Tibial artery (tissue), 4 donors: ENCODE data around the gene ATP2A2.

Experiments
- DNase-seq, 2 donors: peaks; one replicate each; pipeline ENCODE4 v3.0.0-alpha.2; 2019
- H3K27ac ChIP-seq, 2 donors: fragments of 200-600 bp; sonication (generic) in 1 of 2; 1 replicate in 1 of 2; 2 replicates in 1 of 2; pipeline ENCODE4 v1.5.1; 2018 to 2019; ENCODE audit warnings: mild to moderate bottlenecking in 1 of 2
- H3K27me3 ChIP-seq, 2 donors: fragments of 200-600 bp; sonication (generic) in 1 of 2; one replicate each; pipeline versions ENCODE4 v1.5.1 to v1.6.0; 2016 to 2019
- H3K36me3 ChIP-seq, 3 donors: fragments of 200-600 bp; sonication (generic) in 2 of 3; one replicate each; pipeline ENCODE4 v1.5.1; 2016 to 2019; ENCODE audit warnings: mild to moderate bottlenecking in 2 of 3
- H3K4me1 ChIP-seq, 4 donors: fragments of 200-600 bp; sonication (generic) in 2 of 4; 1 replicate in 3 of 4; 2 replicates in 1 of 4; pipeline ENCODE4 v1.5.1; 2016 to 2019
- H3K4me3 ChIP-seq, 2 donors: fragments of 200-600 bp; sonication (generic) in 1 of 2; 1 replicate in 1 of 2; 2 replicates in 1 of 2; pipeline ENCODE4 v1.5.1; 2018 to 2019; ENCODE audit warnings: mild to moderate bottlenecking in 2 of 2
- H3K9me3 ChIP-seq, 3 donors: fragments of 200-600 bp; sonication (generic) in 1 of 3; one replicate each; pipeline ENCODE4 v1.5.1; 2016 to 2019
- intact Hi-C: fragments of 100-400 bp; cut with DNase I; formaldehyde crosslinking; loops from one replicate; pipeline ENCODE4 v1.15.0; 2023; ENCODE audit warnings: low total_unique reads
- TF ChIP-seq, protein P1 (sequence below), 2 experiments: fragments of 200-600 bp in 1 of 2; fragments of 450-650 bp in 1 of 2; IDR thresholded peaks; one replicate each; pipeline ENCODE4 v1.5.1; 2017 to 2019; ENCODE audit warnings: antibody characterized with exemption in 2 of 2, mild to moderate bottlenecking in 1 of 2, moderate library complexity in 1 of 2

ATP2A2 gene

GRCh38 chr12:110307372-110307771 lies 26.3 kb downstream of the ATP2A2 start:
- H3K27ac ChIP-seq = peak overlapping the region in 1 of 2 donors; percentile 23
- no peaks in the 10 kb centered on the region for H3K9me3 ChIP-seq
- H3K27me3 ChIP-seq = no peaks in the 10 kb centered on the region
- peaks cover 0 to 79% (median 14%) of the 10 kb centered on the region in 4 donors for H3K4me1 ChIP-seq
- DNase-seq = no peak
- no peak overlapping the region for H3K4me3 ChIP-seq
- intact Hi-C loops = loop anchor here (10.0 kb wide), 1 partner anchor 107 kb away; no protein-coding TSS in a partner anchor
- TF ChIP-seq, protein P1, sequence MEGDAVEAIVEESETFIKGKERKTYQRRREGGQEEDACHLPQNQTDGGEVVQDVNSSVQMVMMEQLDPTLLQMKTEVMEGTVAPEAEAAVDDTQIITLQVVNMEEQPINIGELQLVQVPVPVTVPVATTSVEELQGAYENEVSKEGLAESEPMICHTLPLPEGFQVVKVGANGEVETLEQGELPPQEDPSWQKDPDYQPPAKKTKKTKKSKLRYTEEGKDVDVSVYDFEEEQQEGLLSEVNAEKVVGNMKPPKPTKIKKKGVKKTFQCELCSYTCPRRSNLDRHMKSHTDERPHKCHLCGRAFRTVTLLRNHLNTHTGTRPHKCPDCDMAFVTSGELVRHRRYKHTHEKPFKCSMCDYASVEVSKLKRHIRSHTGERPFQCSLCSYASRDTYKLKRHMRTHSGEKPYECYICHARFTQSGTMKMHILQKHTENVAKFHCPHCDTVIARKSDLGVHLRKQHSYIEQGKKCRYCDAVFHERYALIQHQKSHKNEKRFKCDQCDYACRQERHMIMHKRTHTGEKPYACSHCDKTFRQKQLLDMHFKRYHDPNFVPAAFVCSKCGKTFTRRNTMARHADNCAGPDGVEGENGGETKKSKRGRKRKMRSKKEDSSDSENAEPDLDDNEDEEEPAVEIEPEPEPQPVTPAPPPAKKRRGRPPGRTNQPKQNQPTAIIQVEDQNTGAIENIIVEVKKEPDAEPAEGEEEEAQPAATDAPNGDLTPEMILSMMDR (IDR thresholded peaks at IDR 0.05) = no peak
- peaks cover 7 to 43% (median 22%) of the 10 kb centered on the region in 3 donors for H3K36me3 ChIP-seq

DNA sequence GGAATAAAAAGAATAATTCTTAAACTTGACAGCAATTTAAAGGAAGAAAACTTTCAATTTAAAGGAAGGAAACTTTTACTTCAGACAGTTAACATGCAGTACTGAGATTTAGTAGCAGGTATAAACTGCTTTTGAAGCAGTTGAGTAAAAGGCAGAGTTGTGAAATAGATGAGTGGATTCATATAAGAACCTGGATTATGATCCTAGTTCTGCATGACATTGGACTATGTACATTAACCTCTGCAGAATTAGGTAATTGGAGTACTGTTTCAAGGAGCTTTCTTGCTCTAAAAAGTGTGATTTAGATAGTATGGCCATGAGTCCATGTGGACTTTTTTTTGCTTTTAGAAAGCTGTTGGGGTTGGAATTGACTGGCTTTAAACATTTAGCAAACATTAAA lies 29.7 kb downstream of the ATP2A2 start:
- H3K4me1 ChIP-seq = peaks cover 0 to 79% (median 12%) of the 10 kb centered on the region in 4 donors
- intact Hi-C loops = no loop called here
- H3K36me3 ChIP-seq = peaks cover 0 to 19% (median 0%) of the 10 kb centered on the region in 3 donors
- no peaks in the 10 kb centered on the region for H3K9me3 ChIP-seq
- no peaks in the 10 kb centered on the region for H3K27me3 ChIP-seq
- peak overlapping the region in 1 of 2 donors; percentile 24 for H3K27ac ChIP-seq
- H3K4me3 ChIP-seq = no peak overlapping the region
- TF ChIP-seq, protein P1 (IDR thresholded peaks at IDR 0.05) = no peak
- DNase-seq = no peak

GRCh38 chr12:110311903-110312302 lies 30.9 kb downstream of the ATP2A2 start:
- peaks cover 0 to 10% (median 0%) of the 10 kb centered on the region in 3 donors for H3K36me3 ChIP-seq
- intact Hi-C loops = no loop called here
- TF ChIP-seq, protein P1 (IDR thresholded peaks at IDR 0.05) = no peak
- no peak overlapping the region for H3K4me3 ChIP-seq
- H3K4me1 ChIP-seq = peaks cover 0 to 90% (median 17%) of the 10 kb centered on the region in 4 donors
- no peak for DNase-seq
- H3K27ac ChIP-seq = no peak overlapping the region
- H3K9me3 ChIP-seq = no peaks in the 10 kb centered on the region
- H3K27me3 ChIP-seq = no peaks in the 10 kb centered on the region

DNA sequence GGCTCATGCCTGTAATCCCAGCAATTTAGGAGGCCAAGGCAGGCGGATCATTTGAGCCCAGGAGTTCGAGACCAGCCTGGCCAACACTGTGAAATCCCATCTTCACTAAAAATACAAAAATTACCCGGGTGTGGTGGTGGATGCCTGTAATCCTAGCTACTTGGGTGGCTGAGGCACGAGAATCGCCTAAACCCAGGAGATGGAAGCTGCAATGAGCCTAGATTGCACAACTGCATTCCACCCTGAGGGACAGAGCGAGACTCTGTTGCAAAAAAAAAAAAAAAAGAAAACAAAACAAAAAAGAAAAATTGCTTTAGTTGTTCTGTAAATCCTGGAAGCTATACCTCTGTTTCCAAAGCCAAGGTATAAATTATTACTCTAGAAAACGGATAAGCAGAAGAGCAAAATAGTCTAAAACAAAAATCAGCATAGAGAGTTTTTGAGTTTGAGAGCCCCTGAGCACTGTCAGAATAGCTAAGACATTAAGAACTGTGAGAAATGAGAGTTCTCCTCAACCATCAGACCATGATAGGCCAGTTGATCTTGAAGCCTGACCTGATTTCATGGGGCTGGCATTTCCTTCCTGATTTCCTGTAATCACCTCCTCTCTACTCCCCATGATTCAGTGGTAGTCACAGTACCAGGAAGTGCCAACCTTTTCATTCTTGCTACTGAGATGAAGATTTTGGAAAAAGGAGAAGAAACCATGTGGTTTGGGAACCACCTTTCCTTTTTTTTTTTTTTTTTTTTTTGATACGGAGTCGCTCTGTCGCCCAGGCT lies 31.7 kb downstream of the ATP2A2 start:
- H3K27ac ChIP-seq = peak overlapping the region; percentile 37 to 39
- no peak overlapping the region for H3K4me3 ChIP-seq
- no peak for DNase-seq
- intact Hi-C loops = no loop called here
- peaks cover 0 to 91% (median 20%) of the 10 kb centered on the region in 4 donors for H3K4me1 ChIP-seq
- TF ChIP-seq, protein P1 (IDR thresholded peaks at IDR 0.05) = no peak
- H3K27me3 ChIP-seq = no peaks in the 10 kb centered on the region
- H3K9me3 ChIP-seq = no peaks in the 10 kb centered on the region
- H3K36me3 ChIP-seq = peaks cover 0 to 6% (median 1%) of the 10 kb centered on the region in 3 donors

DNA sequence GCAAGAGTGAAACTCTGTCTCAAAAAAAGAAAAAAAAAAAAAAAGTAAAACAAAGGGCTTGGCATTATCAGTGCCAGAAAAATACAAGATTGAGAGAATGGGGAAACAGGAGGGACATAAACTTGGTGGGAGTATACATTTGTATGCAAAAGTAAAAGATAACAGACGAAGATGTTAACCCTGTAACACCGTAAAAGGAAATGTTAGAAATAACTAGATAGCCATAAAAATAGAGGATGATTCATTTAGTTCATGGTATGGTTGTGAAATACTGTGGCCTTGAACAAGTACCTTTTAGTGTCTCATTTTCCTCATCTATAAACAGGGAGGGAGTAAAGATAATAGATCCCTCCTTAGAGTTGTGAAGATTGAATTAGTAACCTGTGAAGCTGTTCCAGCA lies 33.3 kb downstream of the ATP2A2 start:
- peak overlapping the region; percentile 37 to 43 for H3K27ac ChIP-seq
- intact Hi-C loops = no loop called here

More for the DNA sequence above, 33.3 kb downstream of the ATP2A2 start:
- Histone ChIP-seq H3K4me3 (no peak overlapping the region), H3K27me3 (no peaks in the 10 kb centered on the region), H3K4me1 (peaks cover 0 to 89% (median 22%) of the 10 kb centered on the region in 4 donors), H3K9me3 (no peaks in the 10 kb centered on the region), H3K36me3 (peaks cover 5 to 11% (median 10%) of the 10 kb centered on the region in 3 donors)
- DNase-seq = no peak
- TF ChIP-seq, protein P1 (IDR thresholded peaks at IDR 0.05) = no peak
